ENCODE results near the gene SPATA12.

SPATA12 gene

DNA sequence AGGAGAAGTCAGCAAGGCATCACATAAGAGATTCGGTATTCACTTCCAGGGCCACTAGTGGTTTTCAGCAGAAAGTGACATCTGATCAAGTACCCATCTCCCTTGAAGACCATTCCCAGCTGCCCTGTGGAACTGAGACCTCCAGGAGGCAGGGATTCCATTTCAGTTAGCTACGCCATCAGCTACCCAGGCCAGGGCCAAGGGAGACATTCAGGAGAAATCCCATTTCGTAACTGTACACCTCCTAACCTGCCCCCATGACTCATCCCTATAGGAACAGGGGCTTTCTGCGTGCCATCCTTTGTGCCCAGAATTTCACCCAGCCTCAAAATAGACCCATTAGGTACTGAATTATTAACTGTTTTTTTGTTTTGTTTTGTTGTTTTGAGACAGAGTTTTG is 24.7 kb downstream of the SPATA12 start:
- no peak for DNase-seq

DNA sequence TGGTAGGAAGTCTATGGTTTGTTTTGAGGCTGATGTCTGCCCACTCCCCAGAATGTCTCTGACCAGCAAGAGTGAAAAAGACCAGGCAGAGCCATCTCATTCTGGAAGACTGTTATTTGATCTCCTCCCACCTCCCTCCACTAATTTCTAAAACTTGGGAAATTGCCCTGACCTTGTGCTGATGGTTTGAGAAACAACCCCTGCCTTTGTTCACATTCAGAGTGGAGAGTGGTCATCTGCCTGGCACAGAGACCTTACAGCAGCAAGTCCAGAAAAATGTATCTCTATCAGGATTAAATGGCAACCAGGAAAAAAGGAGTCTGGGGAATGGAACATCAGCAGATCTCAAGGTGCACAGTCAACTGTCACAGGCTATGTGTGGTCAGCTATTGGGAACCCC is 25.7 kb downstream of the SPATA12 start:
- DNase-seq, result no peak

DNA sequence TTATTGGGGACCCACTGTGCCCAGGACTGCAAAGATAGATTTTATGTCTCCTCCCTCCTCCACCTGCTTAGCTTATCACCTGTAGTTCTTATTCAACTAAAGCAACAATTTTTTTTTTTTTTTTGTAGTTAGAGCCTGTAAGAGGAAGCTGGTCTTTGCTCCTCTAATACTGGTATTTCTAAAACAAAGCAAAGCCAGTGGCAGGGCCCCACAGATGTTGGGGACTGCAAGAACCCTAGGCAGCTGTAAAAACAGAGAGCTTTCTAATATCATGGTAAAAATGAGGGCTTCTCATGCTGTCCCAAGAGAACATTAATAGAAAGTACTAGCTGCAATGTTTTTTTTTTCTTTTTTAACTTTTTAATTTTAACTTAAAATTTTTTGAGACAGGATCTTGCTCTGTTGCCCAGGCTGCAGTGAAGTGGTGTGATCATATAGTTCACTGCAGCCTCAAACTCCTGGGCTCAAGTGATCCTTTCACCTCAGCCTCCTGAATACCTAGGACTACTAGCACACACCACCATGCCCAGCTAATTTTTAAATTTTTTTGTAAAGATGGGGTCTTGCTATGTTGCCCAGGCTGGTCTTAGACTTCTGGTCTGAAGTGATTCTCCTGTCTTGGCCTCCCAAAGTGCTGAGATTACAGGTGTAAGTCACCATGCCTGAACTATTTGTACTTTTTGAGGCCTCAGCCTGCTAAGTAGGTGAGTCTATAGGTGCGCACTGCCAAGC is 27.1 kb downstream of the SPATA12 start:
- no peak for DNase-seq

DNA sequence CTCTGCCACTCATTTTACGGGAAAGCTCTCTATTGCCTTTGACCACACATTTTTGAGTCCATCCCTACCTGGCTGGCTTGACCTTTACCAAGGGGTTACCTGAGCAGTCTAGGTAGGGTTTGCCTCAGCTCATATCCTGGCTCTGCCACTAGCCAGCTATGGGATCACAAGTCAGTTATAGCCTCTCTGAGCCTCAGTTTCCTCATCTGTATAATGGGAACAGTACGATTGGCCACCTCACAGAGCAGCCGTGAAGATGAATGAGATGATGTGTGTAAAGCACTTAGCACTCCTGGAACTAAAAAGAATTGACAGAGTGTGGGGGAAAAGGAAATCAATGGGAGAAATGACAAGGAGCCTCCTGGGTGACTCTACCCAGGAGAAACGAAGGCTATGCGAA is 28.0 kb downstream of the SPATA12 start:
- DNase-seq, result no peak

DNA sequence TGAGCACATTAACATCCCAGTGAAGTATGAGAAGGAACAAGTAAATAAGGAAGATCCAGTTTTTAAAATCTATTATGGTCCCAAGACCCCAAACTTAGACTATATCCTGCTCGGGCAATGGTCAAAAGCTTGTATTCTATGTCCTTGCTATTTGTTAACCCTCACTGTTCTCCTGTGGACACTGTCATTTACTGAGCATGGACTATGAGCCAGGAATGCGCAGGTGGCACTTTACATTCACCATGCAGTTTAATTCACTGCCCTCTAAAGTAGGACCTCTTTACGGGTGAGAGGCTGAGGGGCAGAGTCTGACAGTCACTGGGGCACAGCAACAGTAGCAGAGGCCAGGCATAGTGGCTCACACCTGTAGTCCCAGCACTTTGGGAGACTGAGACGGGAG is 28.6 kb downstream of the SPATA12 start:
- DNase-seq, result no peak

DNA sequence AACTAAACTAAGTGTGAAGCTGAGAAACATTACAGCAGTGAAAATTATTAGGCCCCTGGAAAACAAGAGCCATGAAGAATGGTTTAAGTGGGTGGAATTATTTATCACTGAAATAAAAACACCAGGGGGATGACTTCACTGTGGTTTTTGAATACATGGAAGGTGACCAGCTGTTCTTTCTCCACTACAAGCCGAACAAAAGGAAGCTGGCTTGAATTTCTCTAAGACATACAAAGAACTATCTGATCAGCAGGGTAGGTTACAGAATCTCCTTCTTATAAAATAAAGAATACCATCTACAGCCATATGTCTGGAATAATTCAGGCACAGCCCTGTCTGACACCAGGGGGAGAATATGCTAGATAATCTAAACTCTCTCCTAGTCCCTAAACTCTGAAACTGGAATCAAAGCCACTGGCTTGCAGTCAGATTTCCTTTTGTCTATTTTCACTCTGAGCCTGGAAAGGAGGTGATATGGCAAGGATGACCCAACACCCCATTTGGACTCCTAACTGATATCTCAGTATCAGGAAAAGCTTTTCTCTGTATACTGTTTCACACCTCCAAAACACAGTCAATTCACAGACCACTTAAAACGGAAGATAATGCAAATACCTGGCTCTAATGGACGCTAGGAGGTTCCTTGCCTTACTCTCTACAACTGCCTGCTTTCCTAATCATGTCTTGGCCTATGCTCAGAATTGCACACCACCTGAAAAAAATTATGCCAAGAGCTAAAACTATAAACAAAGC is 31.2 kb downstream of the SPATA12 start:
- no peak for DNase-seq

DNA sequence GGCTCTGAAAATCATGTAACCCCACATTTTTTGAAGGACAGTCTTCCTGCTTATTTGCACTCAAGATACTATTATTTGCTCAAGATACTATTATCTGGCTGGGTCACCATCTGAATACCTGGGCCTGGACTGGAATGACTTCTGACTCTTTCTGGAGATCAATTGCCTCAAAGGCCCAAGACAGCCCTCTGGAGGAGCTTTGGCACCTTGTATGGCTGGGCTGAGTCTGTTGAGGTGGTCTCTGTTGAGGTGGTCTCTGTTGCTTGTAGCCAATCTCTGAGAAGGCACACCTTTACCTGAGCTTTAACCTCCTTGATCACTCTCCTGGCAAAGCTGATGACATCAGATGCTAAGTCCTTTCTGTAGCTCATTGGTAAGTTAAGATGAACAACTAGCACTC is 33.0 kb downstream of the SPATA12 start:
- DNase-seq, result no peak

DNA sequence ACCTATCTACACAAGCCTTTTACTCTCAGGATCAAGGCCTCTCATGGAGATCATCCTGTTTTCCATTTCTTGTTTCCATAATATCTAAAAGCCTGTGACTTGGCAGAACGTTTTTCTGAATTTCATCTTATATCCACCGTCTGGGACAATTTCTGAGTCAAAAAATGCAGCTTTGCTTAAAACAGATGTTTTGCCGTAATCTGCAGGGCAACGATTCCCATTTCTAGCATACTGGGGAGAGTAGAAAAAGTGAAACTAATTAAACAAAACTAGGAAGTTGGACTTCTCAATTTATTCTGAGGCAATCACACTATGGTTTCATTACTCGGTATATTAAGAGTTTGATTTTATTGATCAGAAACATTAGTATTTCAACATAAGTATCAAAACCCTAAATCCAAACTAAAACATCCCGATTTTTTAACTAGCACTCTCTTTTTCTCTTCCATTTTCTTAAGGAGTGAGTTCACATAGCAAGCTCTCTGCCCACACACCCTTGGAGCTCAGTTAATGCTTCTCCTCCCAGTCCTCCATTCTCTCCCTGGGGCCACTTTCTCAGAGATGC is 33.6 kb downstream of the SPATA12 start:
- DNase-seq, result no peak

DNA sequence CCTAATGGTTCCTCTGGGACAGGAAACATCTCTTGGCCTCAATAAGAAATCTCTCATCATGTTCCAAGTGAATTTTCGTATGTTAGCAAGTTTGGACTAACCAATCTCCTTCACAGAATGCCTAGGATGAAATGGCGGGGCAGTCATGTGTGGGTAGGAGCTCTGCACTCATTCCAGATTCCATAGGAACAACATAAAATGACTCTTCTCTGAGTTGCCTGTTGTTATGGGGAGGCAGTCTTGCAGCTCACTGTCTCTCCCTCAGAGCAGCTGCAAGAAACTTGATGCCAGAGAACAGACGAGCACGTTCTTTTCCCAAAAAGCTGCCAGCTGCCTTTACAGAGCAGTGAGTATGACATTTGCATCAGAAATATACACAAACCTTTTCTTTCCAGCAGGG is 34.1 kb downstream of the SPATA12 start:
- DNase-seq, result no peak

DNA sequence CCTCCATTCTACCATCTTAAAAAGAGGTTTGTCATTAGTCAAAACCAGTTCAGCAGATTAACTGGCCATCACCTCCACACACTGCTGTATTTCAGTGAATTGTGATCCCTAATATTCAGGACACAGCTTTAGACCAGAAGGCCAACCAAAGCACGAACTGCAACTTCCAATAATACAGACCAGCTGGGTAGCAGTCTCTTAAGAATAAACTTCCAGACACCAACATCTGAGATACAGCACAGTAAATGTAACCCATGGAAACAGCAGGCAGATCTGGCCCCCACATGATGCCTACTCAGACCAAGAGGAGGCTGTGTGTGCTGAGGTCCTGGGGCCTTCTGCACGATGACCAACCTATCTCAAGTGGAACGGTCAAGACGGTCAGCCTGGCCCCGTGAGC is 34.9 kb downstream of the SPATA12 start:
- DNase-seq, result no peak

DNA sequence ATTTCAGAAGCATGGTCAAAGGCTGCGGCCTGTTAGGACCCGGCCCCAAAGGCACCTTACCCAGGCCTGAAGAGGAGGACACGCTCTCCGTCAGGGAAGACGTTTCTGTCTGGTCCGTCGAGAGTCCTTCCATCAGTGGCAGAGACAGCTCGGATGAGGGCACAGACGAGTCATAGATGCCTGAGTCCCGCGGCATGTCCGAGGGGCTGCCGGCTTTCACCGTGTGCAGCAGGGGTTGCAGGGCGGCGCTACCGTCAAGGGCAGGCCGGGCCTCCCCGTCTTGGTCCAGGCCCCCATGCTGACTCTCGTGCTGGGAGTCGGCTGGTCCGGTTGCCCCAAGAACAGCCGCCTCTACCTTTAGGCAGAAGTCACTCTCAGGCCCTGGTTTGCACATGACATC is 37.1 kb downstream of the SPATA12 start:
- no peak for DNase-seq

DNA sequence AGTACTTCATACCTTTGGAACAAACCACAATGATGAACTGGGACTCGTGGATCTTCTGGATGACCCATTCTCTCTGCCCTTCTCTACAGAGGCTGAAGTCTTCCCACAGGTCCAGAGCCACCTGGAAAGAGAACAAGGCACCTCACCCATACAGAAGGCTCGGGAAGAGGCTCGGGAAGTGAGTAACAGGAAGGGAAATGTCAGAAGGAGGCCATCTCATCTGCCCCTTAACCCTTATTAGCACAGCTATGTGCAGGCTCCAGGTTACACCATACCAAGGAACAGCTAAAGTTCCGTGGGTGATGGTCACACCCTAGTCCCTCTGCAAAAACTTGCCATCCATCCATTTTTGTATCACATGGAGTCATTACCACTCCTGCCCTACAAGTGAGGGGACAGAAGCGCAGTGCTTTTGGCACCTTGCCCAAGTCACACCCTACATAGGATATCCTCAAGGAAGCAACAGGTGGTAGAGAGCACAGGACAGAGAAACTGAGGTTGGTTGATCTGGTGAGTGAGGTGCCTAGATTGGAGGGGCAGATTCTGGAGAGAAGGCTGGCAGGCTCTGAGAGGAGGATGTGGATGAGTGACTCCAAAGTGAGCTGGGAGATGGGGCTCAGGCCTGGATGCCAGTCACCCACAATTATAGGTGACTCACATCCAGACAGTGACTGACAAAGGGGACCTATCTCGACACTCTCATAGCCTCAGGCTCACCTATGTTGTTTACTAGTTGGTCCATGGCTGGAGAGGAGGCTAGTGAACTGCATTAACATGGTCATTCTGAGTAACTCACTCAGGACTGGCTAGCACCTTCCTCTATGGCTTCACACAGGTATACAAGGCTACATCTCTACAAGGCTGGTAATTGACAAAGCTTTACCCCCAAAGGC is 38.2 kb downstream of the SPATA12 start:
- no peak for DNase-seq

DNA sequence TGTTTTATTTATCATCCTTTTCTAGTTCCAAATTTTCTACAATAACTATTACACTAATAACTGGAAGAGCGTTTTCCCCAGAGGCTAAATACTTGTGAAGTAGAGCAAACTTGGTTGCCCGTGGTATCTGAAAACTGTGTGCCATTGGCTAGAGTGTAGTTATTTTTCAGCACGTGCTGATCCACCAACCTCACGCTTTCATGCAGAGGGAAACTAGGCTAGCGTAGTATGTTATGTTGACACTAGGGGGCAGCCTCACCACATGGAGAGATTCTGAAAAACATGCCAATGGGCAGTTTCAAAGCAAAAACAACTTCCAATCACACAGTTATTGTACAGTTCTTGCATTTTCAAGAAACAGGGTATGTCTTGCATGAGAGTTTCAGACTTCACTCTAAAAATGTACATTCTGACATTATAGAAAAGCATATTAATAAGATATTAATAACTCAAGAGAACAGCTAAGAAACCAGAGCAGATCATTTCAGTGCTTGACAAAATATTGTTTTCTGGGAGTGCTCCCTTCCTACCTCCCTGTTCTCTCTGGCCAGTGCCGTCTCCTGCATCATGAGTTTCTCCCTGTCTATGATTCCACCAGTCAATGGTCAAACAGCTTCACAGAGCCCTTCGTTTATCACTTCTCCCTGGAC is 39.7 kb downstream of the SPATA12 start:
- DNase-seq, result peak; percentile 20

DNA sequence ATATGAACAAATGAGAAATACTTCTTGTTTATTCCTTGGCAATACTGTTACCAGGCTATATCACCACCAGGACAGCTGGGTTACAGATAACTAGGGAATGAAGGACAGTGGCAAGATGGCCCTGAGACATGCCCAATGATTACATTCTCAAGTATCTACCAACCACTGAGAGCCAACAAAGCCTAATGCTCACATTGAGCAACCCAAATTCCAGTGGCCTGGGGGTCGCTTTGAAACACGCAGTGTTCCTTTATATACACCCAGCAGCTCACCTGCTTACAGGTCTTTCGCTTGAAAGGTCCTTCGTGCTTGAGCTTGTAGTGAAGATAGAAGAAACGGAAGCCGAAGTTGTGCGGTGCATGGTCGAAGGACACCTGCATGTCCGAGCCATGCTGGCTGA is 45.1 kb downstream of the SPATA12 start:
- no peak for DNase-seq

DNA sequence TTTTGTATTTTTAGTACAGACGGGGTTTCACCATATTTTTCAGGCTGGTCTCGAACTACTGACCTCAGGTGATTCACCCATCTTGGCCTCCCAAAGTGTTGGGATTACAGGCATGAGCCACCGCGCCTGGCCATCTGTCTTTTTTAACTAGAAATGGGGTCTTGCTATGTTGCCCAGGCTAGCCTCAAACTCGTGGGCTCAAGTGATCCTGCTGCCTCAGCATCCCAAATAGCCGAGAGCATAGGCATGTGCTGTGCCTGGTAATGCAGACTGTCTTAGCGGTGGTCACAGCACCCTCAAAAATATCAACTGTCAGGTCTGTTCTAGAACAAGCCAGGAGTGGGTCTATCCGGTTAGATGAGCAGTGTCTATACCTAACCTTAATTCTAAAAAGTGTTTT is 48.2 kb downstream of the SPATA12 start:
- no peak for DNase-seq

DNA sequence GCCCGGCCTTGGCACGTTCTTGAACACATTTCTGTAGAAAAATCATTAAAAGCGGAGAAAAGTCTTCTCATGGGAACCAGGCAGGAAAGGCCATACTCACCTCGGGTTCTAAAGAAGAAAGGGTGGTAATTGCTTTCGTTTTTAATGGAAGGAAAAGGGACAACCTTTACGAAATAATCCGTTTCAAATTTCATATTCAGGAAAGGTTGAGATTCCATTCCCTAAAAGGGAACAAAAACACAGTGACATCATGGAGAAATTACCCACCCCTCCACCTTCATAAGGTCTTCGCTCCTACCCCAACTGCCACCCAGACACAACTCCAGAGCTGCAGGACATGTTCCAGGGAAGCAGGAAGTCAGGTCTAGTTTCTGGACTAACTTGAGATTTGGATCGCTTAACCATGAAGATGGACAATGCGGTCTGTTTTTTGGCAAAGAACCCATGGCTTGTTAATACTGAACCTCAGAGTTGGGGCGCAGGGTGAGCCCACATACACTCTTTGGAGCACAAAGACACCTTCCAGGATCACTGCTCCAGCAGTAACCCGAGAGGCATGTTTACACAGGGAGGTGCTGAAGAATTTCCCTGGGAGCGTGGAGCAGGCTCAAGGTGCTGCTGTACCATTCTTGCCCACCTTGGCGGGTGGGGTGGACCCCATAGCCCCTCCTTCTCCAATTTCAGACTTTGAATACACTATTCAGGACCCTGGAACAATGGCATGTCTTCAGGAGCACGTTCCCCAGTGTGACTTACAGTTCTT is 49.2 kb downstream of the SPATA12 start:
- DNase-seq, result no peak

DNA sequence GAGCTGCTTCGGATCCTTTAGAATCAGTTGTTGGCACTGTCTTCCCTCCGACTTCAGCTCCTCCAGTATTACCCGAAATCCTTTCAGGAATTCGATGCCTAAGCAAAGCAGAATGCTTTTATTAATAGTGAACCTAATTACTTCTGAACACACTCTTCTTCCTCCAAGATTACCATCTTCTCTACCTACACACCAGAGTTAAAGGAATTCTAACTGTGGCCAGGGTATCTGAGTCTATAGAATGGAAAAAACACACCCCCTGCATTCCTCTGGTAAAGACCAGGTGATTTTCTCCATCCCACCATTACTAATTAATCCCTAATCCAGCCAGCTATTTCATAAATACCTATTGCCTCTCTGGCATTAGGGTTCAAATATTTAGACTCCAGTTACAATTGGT is 49.8 kb downstream of the SPATA12 start:
- no peak for DNase-seq

DNA sequence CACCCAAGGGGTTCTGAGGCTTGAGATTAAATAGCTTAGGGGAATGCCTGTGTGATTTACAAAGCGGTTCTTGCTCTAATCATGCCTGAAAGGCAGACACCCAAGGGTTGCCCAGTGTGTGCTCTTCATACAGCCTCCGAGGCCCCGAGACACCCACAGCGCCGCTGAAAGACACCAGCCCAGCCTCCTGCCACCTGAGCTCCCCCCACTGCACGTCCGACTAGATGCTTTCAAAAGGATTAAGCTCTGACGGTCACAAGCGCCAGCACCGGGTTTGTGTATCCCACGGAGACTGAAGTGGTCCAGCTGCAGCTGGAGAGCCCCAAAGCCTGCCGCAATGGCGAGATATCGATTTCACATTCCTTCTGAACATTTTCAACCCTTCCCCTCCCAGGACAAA is 50.3 kb downstream of the SPATA12 start:
- no peak for DNase-seq

DNA sequence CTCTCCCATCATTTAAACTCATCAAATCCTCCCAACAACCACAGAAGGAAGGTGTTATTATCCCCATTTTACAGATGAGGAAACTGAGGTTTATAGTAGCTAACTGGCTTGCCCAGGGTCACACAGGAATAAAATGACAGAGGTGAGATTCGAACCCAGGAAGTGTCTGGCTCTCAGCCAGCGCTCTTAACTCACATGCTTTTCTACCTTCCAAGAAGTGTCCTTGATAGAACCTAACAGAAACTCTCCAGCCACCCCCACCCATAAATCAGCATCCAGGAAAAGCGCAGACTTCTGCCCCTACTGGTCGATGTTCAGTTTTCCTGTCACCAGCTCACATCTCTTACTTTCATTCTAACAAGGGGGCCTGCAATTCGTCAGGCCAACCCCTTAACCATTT is 51.7 kb downstream of the SPATA12 start:
- DNase-seq, result no peak

DNA sequence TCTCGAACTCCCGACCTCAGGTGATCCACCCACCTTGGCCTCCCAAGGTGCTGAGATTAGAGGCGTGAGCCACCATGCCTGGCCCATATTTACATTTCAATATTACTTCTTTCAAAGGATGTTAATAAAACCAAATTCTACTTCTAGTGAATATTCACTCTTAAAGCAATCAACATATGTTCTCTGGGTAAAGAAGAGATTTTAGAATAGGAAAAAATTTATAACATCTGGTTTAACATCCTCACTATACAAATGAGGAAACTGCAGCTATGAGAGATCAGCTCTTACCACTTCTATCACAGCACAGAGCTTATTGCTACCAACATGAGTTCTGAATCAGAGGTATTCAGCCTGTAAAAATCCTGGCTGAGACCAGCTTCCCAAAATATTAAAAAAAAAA is 56.0 kb downstream of the SPATA12 start:
- no peak for DNase-seq

DNA sequence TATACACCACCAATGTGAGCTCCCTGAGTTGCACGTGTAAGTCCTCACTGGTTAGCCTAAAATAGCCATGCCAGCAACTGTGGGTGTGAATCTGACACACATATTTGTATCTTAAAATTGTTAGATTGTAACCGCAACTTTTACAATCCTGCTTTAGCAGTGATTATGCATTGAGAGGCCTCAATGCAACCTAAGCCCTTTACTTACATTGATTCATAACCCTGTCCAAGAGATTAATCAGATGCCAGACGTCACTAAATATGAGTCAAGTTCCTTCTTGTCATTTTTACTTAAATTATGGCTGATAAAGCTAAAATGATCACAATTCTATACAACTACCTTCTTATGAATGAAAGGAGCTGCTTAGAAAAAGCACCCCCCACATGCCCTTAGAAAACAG is 57.8 kb downstream of the SPATA12 start:
- no peak for DNase-seq

DNA sequence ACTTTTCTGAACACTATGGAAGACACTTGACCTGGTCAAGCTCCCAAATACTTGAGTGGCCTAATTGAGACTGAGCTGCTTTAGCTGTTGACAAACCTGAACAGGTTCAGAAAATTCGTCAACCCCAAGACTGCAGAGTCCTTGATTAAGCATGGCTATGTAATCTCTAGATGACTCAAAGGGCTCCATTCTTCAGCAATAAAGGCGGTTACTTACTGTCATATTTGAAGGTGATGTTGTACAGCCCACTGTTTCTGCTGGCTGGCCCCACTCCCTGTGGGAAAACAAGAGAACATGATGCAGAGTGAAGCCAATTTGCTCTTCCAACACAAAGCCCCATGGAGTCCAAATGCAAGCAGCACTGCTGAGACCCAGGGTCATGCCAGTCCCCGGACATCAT is 59.6 kb downstream of the SPATA12 start:
- no peak for DNase-seq

Measured in CD4-positive, alpha-beta T cell treated with Interferon gamma for 1 hour (primary cell).